Measurements from ENCODE around the gene RINT1.

RINT1 gene

DNA sequence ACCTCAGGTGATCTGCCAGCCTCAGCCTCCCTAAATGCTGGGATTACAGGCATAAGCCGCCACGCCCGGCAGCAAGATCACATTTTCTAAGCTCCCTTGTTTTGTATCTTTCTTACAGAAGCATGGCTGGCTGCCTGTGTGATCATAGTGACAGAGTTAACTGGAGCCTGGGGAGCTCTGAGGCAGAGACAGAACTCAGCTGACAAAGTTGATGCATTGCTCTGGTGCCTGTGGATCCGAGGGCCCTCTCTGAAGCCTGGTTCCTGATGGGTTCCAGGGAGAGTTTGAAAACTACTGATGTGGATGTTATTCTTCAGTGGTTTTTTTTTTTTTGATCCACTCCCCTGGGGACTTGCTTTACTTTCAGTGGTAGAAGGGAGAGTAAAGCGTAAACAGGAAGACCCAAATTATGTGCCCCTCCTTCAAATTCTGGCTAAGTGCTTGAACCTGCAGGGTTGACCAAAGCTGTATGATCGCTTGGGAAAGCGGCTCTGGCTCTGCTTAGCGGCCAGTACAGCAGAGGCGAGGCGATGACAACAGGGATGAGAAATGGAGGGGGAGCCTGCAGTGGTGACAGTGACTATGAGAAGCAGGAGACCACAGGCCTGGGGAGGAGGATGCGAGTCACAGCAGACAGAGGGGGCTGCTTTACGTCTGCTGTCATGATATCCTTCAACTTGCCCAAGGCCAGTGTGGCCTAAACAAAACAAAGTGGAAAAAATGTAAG, 56.1 kb downstream of the RINT1 start:
- Histone ChIP-seq H3K9me3 (no peaks in the 10 kb centered on the region), H3K27me3 (no peaks in the 10 kb centered on the region), H3K27ac (no peak overlapping the region), H3K36me3 (no peaks in the 10 kb centered on the region), H3K4me3 (ENCODE audit: low read depth in 1 of 2, low read length in 1 of 2) (no peak overlapping the region), H3K4me1 (ENCODE audit: control insufficient read depth in 1 of 2, insufficient read depth in 1 of 2, low read depth in 1 of 2, low read length in 1 of 2) (no peaks in the 10 kb centered on the region)
- TF ChIP-seq, protein P1, sequence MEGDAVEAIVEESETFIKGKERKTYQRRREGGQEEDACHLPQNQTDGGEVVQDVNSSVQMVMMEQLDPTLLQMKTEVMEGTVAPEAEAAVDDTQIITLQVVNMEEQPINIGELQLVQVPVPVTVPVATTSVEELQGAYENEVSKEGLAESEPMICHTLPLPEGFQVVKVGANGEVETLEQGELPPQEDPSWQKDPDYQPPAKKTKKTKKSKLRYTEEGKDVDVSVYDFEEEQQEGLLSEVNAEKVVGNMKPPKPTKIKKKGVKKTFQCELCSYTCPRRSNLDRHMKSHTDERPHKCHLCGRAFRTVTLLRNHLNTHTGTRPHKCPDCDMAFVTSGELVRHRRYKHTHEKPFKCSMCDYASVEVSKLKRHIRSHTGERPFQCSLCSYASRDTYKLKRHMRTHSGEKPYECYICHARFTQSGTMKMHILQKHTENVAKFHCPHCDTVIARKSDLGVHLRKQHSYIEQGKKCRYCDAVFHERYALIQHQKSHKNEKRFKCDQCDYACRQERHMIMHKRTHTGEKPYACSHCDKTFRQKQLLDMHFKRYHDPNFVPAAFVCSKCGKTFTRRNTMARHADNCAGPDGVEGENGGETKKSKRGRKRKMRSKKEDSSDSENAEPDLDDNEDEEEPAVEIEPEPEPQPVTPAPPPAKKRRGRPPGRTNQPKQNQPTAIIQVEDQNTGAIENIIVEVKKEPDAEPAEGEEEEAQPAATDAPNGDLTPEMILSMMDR (IDR thresholded peaks at IDR 0.05), result no peak

DNA sequence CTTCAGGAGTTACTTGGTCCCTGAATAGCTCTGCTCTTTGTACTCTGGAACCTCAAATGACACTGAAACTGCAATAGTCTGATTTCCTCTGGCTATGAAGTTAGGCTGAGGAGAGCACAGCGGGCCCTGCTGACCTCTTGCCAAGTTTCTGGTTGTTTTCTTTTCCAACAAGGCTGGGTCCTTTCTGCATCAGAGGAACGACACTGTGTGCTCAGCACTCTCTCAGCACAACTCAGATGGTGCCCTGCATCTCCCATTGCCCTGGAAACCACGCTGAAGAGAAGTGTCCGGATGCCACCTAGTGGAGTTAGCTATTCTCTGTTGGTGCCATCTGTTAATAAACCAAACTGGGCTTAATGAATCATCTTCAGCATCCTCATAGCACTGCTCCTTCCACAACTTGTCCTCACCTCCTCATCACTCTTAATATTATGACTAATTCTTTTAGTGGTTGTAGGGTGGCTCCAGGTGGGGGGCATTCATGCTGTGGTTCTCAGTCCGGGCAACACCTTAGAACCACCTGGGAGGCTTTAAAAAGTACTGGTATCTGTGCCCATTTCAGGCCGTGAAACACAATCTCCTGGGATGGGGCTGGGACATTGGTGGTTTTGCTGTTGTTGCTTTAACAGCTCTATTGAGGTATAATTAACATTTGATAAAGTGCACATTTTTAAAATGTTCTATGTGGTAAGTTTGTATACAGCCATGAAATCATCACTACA, 57.5 kb downstream of the RINT1 start:
- TF ChIP-seq, protein P1 (IDR thresholded peaks at IDR 0.05), result no peak
- no peaks in the 10 kb centered on the region for H3K27me3 ChIP-seq
- H3K36me3 ChIP-seq, result no peaks in the 10 kb centered on the region
- no peaks in the 10 kb centered on the region for H3K4me1 ChIP-seq (ENCODE audit: control insufficient read depth in 1 of 2, insufficient read depth in 1 of 2, low read depth in 1 of 2, low read length in 1 of 2)
- H3K4me3 ChIP-seq (ENCODE audit: low read depth in 1 of 2, low read length in 1 of 2), result no peak overlapping the region
- H3K9me3 ChIP-seq, result no peaks in the 10 kb centered on the region
- H3K27ac ChIP-seq, result no peak overlapping the region

DNA sequence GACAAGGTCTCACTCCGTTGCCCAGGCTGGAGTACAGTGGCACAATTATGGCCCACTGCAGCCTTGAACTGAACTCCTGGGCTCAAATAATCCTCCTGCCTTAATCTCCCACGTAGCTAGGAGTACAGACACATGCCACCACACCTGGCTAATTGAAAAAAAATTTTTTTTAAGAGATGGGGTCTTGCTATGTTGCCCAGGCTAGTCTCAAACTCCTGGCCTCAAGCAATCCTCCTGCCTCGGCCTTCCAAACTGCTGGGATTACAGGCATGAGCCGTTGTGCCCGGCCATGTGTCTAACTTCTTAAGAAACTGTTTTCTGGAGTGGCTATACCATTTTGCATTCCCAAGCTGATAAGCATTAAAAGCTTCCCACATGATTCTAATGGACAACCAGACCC, 58.8 kb downstream of the RINT1 start:
- Histone ChIP-seq H3K4me3 (ENCODE audit: low read depth in 1 of 2, low read length in 1 of 2) (no peak overlapping the region), H3K27me3 (no peaks in the 10 kb centered on the region), H3K36me3 (no peaks in the 10 kb centered on the region), H3K4me1 (ENCODE audit: control insufficient read depth in 1 of 2, insufficient read depth in 1 of 2, low read depth in 1 of 2, low read length in 1 of 2) (no peaks in the 10 kb centered on the region), H3K27ac (no peak overlapping the region), H3K9me3 (no peaks in the 10 kb centered on the region)
- TF ChIP-seq, protein P1 (IDR thresholded peaks at IDR 0.05), result no peak

DNA sequence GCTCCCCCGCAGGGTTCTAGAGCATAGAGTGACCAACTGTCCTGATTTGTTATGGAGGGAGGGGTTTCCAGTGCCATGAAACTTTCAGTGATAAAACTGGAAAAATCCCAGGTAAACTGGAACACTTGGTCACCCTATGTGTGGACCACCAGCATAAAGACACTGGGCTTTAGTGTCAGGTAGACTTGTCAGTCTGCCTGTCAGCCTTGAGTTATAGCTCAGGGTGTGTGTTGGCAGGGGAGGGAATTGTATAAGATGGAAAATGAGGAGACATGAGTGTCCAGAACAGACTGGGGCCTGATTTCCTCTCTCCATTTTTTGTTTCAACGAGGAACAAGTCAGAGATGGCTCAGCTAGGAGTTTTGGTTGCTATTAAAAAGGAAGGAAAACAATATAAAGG, 59.5 kb downstream of the RINT1 start:
- Histone ChIP-seq H3K4me1 (ENCODE audit: control insufficient read depth in 1 of 2, insufficient read depth in 1 of 2, low read depth in 1 of 2, low read length in 1 of 2) (no peaks in the 10 kb centered on the region), H3K9me3 (no peaks in the 10 kb centered on the region), H3K27me3 (no peaks in the 10 kb centered on the region), H3K4me3 (ENCODE audit: low read depth in 1 of 2, low read length in 1 of 2) (no peak overlapping the region), H3K36me3 (no peaks in the 10 kb centered on the region), H3K27ac (no peak overlapping the region)
- TF ChIP-seq, protein P1 (IDR thresholded peaks at IDR 0.05), result no peak

DNA sequence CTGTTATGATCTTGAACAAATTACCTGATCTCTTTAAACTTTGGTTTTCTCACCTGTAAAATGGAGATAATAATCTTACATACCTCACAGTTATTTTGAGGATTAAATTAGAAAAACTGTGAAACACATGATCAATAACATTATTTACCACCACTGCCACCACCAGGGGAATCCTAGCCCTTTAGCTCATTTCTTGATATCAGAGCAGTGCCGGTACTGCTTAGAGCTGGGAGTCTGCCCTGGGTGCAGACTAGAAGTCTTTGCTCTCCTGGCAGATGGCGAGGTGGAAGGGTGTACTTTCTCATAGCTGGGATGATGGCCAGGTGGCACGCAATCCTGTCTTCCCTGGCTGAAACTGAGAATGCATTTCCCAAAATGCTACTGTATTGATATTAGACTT, 62.0 kb downstream of the RINT1 start:
- TF ChIP-seq, protein P1 (IDR thresholded peaks at IDR 0.05), result no peak
- H3K27me3 ChIP-seq, result peaks cover 10% of the 10 kb centered on the region
- no peak overlapping the region for H3K4me3 ChIP-seq (ENCODE audit: low read depth in 1 of 2, low read length in 1 of 2)
- no peaks in the 10 kb centered on the region for H3K36me3 ChIP-seq
- no peaks in the 10 kb centered on the region for H3K4me1 ChIP-seq (ENCODE audit: control insufficient read depth in 1 of 2, insufficient read depth in 1 of 2, low read depth in 1 of 2, low read length in 1 of 2)
- H3K27ac ChIP-seq, result no peak overlapping the region
- H3K9me3 ChIP-seq, result no peaks in the 10 kb centered on the region
